SJCRH30 (cell line): ENCODE data around the gene ITGB1BP2. TPM values are rescaled to one million over a fixed set of nuclear protein-coding genes. Genes with fewer than 3 reads are reported as not detected.
"Not testable (repeated sequence)": the region's sequence is repeated elsewhere in the genome, so short reads cannot be mapped to it uniquely, and the experiment has no call there.

Experiments
- DNase-seq, 2 experiments: peaks; one replicate each; pipeline ENCODE4 v3.0.0-alpha.2; 2015 to 2020
- H3K27ac ChIP-seq: fragments of 250-450 bp; sonication (Bioruptor Pico); 2 replicates; pipeline ENCODE4 v1.5.1; 2020; ENCODE audit warnings: mild to moderate bottlenecking, moderate library complexity
- H3K27me3 ChIP-seq: fragments of 250-450 bp; sonication (Bioruptor Pico); 2 replicates; pipeline ENCODE4 v1.5.1; 2020; ENCODE audit warnings: mild to moderate bottlenecking, moderate library complexity
- H3K36me3 ChIP-seq: fragments of 250-450 bp; sonication (Bioruptor Pico); 2 replicates; pipeline ENCODE4 v1.5.1; 2020; ENCODE audit warnings: mild to moderate bottlenecking, moderate library complexity
- H3K4me1 ChIP-seq: fragments of 250-450 bp; sonication (Bioruptor Pico); 2 replicates; pipeline ENCODE4 v1.5.1; 2020; ENCODE audit warnings: mild to moderate bottlenecking, moderate library complexity
- H3K4me3 ChIP-seq: fragments of 250-450 bp; sonication (Bioruptor Pico); 2 replicates; pipeline ENCODE4 v1.5.1; 2020; ENCODE audit warnings: mild to moderate bottlenecking, moderate library complexity
- H3K9me3 ChIP-seq: fragments of 250-450 bp; sonication (Bioruptor Pico); replicated peaks from 2 replicates; pipeline ENCODE4 v1.5.1; 2020; ENCODE audit warnings: mild to moderate bottlenecking, moderate library complexity
- total RNA-seq: library from RNA; depleted of rRNA; stranded (reverse); fragments of >200 nt; shearing (Covaris generic); gene quantifications from 2 replicates; pipeline ENCODE4 v1.2.3, GENCODE V29; 2014

ITGB1BP2 gene
- total RNA-seq, 1 experiment from 2014 or later: 4.5 TPM

GRCh38 chrX:71285929-71286328, 15.6 kb upstream of the ITGB1BP2 start:
- no peak for DNase-seq
- Histone ChIP-seq H3K27me3 (no peaks in the 10 kb centered on the region), H3K4me1 (peaks cover 3% of the 10 kb centered on the region; the same call in 1 of the 2 replicates), H3K4me3 (peak overlapping the region; percentile 79), H3K36me3 (peaks cover 59% of the 10 kb centered on the region), H3K9me3 (no peaks in the 10 kb centered on the region), H3K27ac (no peak overlapping the region)

GRCh38 chrX:71291381-71291780, 10.2 kb upstream of the ITGB1BP2 start:
- Histone ChIP-seq H3K4me3 (no peak overlapping the region), H3K27ac (no peak overlapping the region), H3K4me1 (peaks cover under 1% of the 10 kb centered on the region; the same call in 1 of the 2 replicates), H3K36me3 (peaks cover 95% of the 10 kb centered on the region), H3K27me3 (no peaks in the 10 kb centered on the region), H3K9me3 (no peaks in the 10 kb centered on the region)
- DNase-seq: no peak

DNA sequence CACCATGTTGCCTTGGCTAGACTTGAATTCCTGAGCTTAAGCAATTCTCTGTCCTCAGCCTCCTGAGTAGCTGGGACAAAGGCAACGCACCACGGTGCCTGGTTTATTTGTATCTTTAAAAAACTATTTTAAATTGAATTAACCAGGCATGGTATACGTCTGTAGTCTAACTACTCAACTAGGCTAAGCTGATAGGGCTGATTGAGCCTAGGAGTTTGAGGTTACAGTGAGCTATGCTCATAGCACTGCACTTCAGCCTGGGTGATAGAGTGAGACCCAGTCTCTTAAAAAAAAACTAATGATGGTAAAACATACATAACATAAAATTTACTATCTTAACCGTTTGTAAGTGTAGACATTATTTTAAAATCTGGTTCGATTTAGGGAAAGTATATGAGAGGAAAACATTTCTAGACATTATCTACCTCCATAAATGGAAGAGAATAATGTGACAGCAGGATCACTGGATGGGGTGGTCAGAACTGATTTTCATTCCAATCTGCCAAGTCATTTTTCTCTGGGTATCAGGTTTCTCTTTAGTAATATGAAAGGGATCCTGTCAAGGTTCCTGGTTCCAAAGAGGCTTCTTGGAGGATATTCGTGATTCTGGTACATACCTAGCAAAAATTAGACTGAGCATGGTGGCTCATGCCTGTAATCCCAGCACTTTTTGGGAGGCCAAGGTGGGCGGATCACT, 8.7 kb upstream of the ITGB1BP2 start:
- Histone ChIP-seq H3K9me3 (no peaks in the 10 kb centered on the region), H3K4me3 (no peak overlapping the region), H3K27ac (no peak overlapping the region), H3K4me1 (no peaks in the 10 kb centered on the region), H3K36me3 (peaks cover 98% of the 10 kb centered on the region), H3K27me3 (no peaks in the 10 kb centered on the region)
- no peak for DNase-seq

GRCh38 chrX:71296806-71297205, 4.7 kb upstream of the ITGB1BP2 start:
- H3K4me3 ChIP-seq: no peak overlapping the region
- H3K9me3 ChIP-seq: no peaks in the 10 kb centered on the region
- no peak for DNase-seq
- no peak overlapping the region for H3K27ac ChIP-seq
- H3K36me3 ChIP-seq: peaks cover 100% of the 10 kb centered on the region
- no peaks in the 10 kb centered on the region for H3K27me3 ChIP-seq
- peaks cover 6% of the 10 kb centered on the region for H3K4me1 ChIP-seq

- H3K27ac ChIP-seq: no peak overlapping the region
- H3K36me3 ChIP-seq: peaks cover 96% of the 10 kb centered on the region
Measured at GRCh38 chrX:71298119-71298518, 3.4 kb upstream of the ITGB1BP2 start.

GRCh38 chrX:71300064-71300463, 1.5 kb upstream of the ITGB1BP2 start:
- H3K27ac ChIP-seq: not testable (repeated sequence)

More at GRCh38 chrX:71298119-71298518, 3.4 kb upstream of the ITGB1BP2 start:
- no peak overlapping the region for H3K4me3 ChIP-seq
- no peaks in the 10 kb centered on the region for H3K9me3 ChIP-seq
- DNase-seq: no peak
- H3K27me3 ChIP-seq: no peaks in the 10 kb centered on the region
- H3K4me1 ChIP-seq: peaks cover 6% of the 10 kb centered on the region

GRCh38 chrX:71300495-71300894, 1.1 kb upstream of the ITGB1BP2 start:
- H3K4me1 ChIP-seq, H3K4me3 ChIP-seq, H3K27ac ChIP-seq, H3K9me3 ChIP-seq, H3K27me3 ChIP-seq, DNase-seq: not testable (repeated sequence)
- H3K36me3 ChIP-seq: peaks cover 89% of the 10 kb centered on the region

More at GRCh38 chrX:71300064-71300463, 1.5 kb upstream of the ITGB1BP2 start:
- not testable (repeated sequence) for H3K4me3 ChIP-seq, H3K4me1 ChIP-seq, DNase-seq, H3K27me3 ChIP-seq, H3K9me3 ChIP-seq
- peaks cover 89% of the 10 kb centered on the region for H3K36me3 ChIP-seq

DNA sequence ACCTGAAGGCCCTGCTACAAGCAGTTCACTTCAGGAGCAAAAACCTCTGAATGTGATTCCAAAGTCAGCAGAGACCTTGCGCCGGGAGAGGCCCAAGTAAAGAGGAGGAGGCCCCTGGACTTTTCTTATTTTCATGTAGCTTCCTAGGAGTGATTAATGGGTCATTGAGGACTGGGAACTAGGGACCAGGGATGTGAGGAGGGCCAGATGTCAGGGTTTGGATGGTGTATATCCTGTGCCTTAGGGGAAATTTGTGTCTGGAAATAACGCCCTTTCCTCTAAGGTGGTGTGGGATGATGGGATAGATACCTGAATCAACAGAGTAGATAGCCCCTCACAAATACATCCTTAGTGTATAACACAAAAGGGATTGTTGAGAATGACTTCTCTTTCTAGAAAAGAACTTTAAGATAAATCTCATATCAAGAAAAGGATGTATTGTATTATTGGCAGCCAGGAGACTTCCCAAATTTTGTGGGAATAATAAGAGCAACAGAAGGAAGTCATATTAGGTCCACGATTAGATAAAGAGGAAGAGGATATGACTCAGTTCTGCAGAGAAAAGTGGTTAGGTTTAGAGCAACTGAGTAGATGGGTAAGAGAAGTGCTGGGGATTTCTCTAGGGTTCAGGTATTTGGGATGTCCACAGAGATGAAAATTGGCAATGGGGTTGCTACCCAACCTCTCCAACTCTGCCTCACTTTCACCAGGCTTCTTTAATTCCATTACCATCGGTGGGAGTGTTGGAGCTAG, 1.1 kb downstream of the ITGB1BP2 start:
- Histone ChIP-seq H3K36me3 (peaks cover 68% of the 10 kb centered on the region), H3K27me3 (no peaks in the 10 kb centered on the region), H3K27ac (no peak overlapping the region), H3K4me1 (peaks cover 6% of the 10 kb centered on the region), H3K9me3 (no peaks in the 10 kb centered on the region), H3K4me3 (no peak overlapping the region)
- no peak for DNase-seq

DNA sequence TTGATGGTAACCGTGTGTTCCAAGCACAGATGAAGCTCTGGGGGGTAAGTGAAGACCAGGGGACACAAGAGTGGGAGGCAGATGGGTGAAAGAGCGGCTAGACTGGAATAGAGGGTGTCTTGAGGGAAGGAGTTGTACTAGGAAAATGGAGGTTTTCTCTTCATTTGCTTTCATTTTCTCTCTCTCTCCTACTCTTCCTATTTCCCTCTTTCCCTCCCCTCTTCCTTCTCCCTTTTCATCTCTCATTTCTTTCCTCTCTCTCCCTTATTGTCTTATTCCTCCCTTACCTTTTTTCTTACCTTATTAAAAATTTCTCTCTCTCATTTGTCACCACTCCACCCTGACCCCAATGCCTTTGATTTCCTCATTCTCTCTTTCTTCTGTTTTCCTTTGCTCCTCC, 3.0 kb downstream of the ITGB1BP2 start:
- Histone ChIP-seq H3K27ac (no peak overlapping the region), H3K27me3 (no peaks in the 10 kb centered on the region), H3K4me3 (no peak overlapping the region), H3K36me3 (peaks cover 53% of the 10 kb centered on the region), H3K4me1 (peaks cover 6% of the 10 kb centered on the region), H3K9me3 (no peaks in the 10 kb centered on the region)
- no peak for DNase-seq

DNA sequence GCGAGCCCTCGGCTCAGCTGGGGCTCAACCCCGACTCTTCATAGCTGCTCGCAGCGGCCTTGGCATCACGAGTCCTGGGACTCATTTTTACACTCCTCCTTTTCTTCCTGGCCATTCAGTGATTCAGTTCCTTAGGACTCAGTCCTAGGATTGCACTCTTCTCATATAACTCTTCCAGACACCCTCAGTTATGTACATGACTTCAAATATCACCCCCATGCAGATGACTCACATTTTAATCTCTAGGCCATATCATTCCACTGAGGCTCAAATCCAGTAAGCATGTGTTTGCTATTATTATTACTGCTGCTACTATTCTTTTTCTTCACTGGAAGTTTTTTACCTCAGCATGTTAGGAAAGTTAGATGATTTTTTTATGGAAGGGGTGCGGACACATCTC, 14.4 kb downstream of the ITGB1BP2 start:
- DNase-seq: no peak
- Histone ChIP-seq H3K4me1 (no peaks in the 10 kb centered on the region), H3K4me3 (no peak overlapping the region), H3K27me3 (no peaks in the 10 kb centered on the region), H3K36me3 (peaks cover 3% of the 10 kb centered on the region; the same call in 1 of the 2 replicates), H3K9me3 (no peaks in the 10 kb centered on the region), H3K27ac (no peak overlapping the region)

DNA sequence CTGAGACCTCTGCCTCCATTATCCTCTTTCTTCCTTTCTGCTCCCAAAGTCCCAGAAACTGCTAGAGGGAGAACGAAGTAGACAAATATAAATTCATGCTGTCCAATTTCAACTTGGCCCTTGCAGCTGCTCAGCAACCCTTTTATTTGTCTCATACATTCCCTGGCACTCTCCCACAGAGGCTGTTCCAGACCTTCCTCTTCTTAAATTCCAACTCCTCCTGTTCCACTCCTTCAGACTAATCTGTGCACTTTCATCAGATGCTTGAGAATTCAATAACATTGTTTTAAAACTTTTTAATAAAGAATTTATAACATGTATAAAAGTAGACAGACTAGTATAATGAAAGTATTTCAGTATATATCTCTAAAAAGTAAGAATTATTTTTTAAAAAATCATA, 15.4 kb downstream of the ITGB1BP2 start:
- not testable (repeated sequence) for H3K36me3 ChIP-seq, H3K9me3 ChIP-seq, DNase-seq, H3K4me3 ChIP-seq, H3K27me3 ChIP-seq, H3K27ac ChIP-seq, H3K4me1 ChIP-seq

GRCh38 chrX:71320126-71320525, 18.6 kb downstream of the ITGB1BP2 start:
- no peak overlapping the region for H3K27ac ChIP-seq
- H3K4me3 ChIP-seq: no peak overlapping the region
- no peaks in the 10 kb centered on the region for H3K4me1 ChIP-seq
- no peaks in the 10 kb centered on the region for H3K36me3 ChIP-seq
- no peaks in the 10 kb centered on the region for H3K27me3 ChIP-seq
- no peak for DNase-seq
- H3K9me3 ChIP-seq: no peaks in the 10 kb centered on the region

GRCh38 chrX:71321731-71322130, 20.2 kb downstream of the ITGB1BP2 start:
- no peak for DNase-seq
- Histone ChIP-seq H3K9me3 (no peaks in the 10 kb centered on the region), H3K4me1 (no peaks in the 10 kb centered on the region), H3K36me3 (no peaks in the 10 kb centered on the region), H3K27ac (no peak overlapping the region), H3K4me3 (no peak overlapping the region), H3K27me3 (no peaks in the 10 kb centered on the region)

GRCh38 chrX:71324452-71324851, 22.9 kb downstream of the ITGB1BP2 start:
- H3K27ac ChIP-seq, H3K36me3 ChIP-seq, H3K4me1 ChIP-seq, H3K27me3 ChIP-seq, H3K9me3 ChIP-seq, H3K4me3 ChIP-seq, DNase-seq: not testable (repeated sequence)

DNA sequence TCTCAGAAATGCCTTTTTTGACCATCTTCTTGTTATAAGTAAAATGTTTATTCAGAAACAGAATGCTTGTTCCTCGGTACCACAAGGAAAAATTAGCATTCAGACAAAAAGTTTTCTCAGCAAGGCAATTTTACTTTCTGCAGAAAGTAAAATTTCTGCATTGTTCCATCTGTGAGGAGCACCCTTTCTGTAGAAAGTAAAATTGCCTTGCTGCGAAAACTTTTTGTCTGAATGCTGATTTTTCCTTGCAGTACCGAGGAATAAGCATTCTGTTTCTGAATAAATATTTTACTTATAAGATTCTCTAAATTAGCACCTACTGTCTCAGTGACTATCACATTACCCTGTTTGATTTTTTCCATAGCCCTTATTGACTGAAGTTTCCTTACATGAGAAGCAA, 24.8 kb downstream of the ITGB1BP2 start:
- Histone ChIP-seq H3K27me3 (no peaks in the 10 kb centered on the region), H3K9me3 (no peaks in the 10 kb centered on the region), H3K4me3 (no peak overlapping the region), H3K27ac (no peak overlapping the region), H3K4me1 (no peaks in the 10 kb centered on the region), H3K36me3 (no peaks in the 10 kb centered on the region)
- no peak for DNase-seq
